DND-41 (cell line): ENCODE data around the gene GABRG3.

Experiments used
- ATAC-seq: fragments of 200-7000 bp; cut with Tn5 transposase; 3 replicates; pipeline ENCODE4 v1.9.1; 2021; ENCODE audit warnings: low read depth; ENCODE audit not compliant: insufficient read depth
- DNase-seq: peaks from one replicate; pipeline ENCODE4 v3.0.0-alpha.2; 2020
- H2AFZ ChIP-seq: 2 replicates; pipeline ENCODE4 v1.6.0; 2012; ENCODE audit warnings: low read depth, low read length
- H3K27ac ChIP-seq: 2 replicates; pipeline ENCODE4 v1.5.1; 2012; ENCODE audit warnings: low read length, inconsistent platforms
- H3K27me3 ChIP-seq: fragments of 200-600 bp; sonication (generic); 2 replicates; pipeline ENCODE4 v1.6.0; 2012; ENCODE audit warnings: low read length, mild to moderate bottlenecking, inconsistent platforms; ENCODE audit not compliant: insufficient read depth, poor library complexity
- H3K36me3 ChIP-seq: 2 replicates; pipeline ENCODE4 v1.5.1; 2012; ENCODE audit warnings: low read length, inconsistent platforms; ENCODE audit not compliant: insufficient read depth
- H3K4me1 ChIP-seq: 2 replicates; pipeline ENCODE4 v1.5.1; 2012; ENCODE audit warnings: mild to moderate bottlenecking, low read length; ENCODE audit not compliant: insufficient read depth
- H3K4me2 ChIP-seq: 2 replicates; pipeline ENCODE4 v1.6.0; 2012; ENCODE audit warnings: mild to moderate bottlenecking, moderate library complexity, low read length, inconsistent platforms; ENCODE audit not compliant: insufficient read depth
- H3K4me3 ChIP-seq, 2 experiments: fragments of 200-600 bp in 1 of 2; shearing (Covaris generic) in 1 of 2; 2 replicates each; pipeline ENCODE4 v1.5.1; 2012 to 2016; ENCODE audit warnings: inconsistent platforms in 2 of 2, low read length in 2 of 2, mild to moderate bottlenecking in 2 of 2, low read depth in 1 of 2, moderate library complexity in 1 of 2
- H3K79me2 ChIP-seq: 2 replicates; pipeline ENCODE4 v1.6.0; 2012; ENCODE audit warnings: low read length, inconsistent platforms; ENCODE audit not compliant: insufficient read depth
- H3K9ac ChIP-seq: 2 replicates; pipeline ENCODE4 v1.6.0; 2012; ENCODE audit warnings: low read depth, mild to moderate bottlenecking, inconsistent platforms, low read length, moderate library complexity
- H3K9me3 ChIP-seq: 2 replicates; pipeline ENCODE4 v1.5.1; 2012; ENCODE audit warnings: low read length, moderate library complexity, mild to moderate bottlenecking, inconsistent platforms; ENCODE audit not compliant: insufficient read depth, severe bottlenecking
- H4K20me1 ChIP-seq: 2 replicates; pipeline ENCODE4 v1.6.0; 2012; ENCODE audit warnings: low read length; ENCODE audit not compliant: insufficient read depth
- CTCF ChIP-seq: IDR thresholded peaks from 2 replicates; pipeline ENCODE4 v1.5.1; 2012; ENCODE audit warnings: borderline replicate concordance, low read length, moderate library complexity, mild to moderate bottlenecking; ENCODE audit not compliant: poor library complexity, severe bottlenecking; ENCODE audit errors: extremely low read depth
- EZH2 ChIP-seq: IDR thresholded peaks from 3 replicates; pipeline ENCODE4 v1.6.1; 2012; ENCODE audit warnings: borderline replicate concordance, low read depth, mild to moderate bottlenecking, moderate library complexity, low read length, inconsistent platforms; ENCODE audit not compliant: severe bottlenecking

Gene GABRG3

GRCh38 chr15:27433604-27434003 is 462.6 kb downstream of the GABRG3 start:
- Histone ChIP-seq H3K36me3 (no peaks in the 10 kb centered on the region), H3K4me3 (no peak overlapping the region), H3K4me1 (no peaks in the 10 kb centered on the region), H3K4me2 (no peak overlapping the region), H3K27ac (no peak overlapping the region), H3K9ac (no peak overlapping the region), H3K27me3 (no peaks in the 10 kb centered on the region), H4K20me1 (no peaks in the 10 kb centered on the region), H2AFZ (no peak overlapping the region), H3K9me3 (no peaks in the 10 kb centered on the region), H3K79me2 (no peaks in the 10 kb centered on the region)
- no peak for ATAC-seq
- no peak for DNase-seq
- TF ChIP-seq CTCF: no peak
- TF ChIP-seq EZH2: no peak

- H3K4me1 ChIP-seq: no peaks in the 10 kb centered on the region
- no peaks in the 10 kb centered on the region for H4K20me1 ChIP-seq
- no peak overlapping the region for H3K27ac ChIP-seq
- DNase-seq: no peak
- no peaks in the 10 kb centered on the region for H3K27me3 ChIP-seq
- ATAC-seq: no peak
- no peak overlapping the region for H3K4me3 ChIP-seq
- H3K9ac ChIP-seq: no peak overlapping the region
- no peaks in the 10 kb centered on the region for H3K36me3 ChIP-seq
- H2AFZ ChIP-seq: no peak overlapping the region
- H3K79me2 ChIP-seq: no peaks in the 10 kb centered on the region
- H3K4me2 ChIP-seq: no peak overlapping the region
- H3K9me3 ChIP-seq: no peaks in the 10 kb centered on the region
- no peak for TF ChIP-seq EZH2
- no peak for TF ChIP-seq CTCF
Measured at GRCh38 chr15:27438403-27439375, 467.7 kb downstream of the GABRG3 start.

GRCh38 chr15:27441120-27441519 is 470.1 kb downstream of the GABRG3 start:
- no peaks in the 10 kb centered on the region for H3K27me3 ChIP-seq
- H3K4me2 ChIP-seq: no peak overlapping the region
- ATAC-seq: no peak
- no peaks in the 10 kb centered on the region for H4K20me1 ChIP-seq
- H3K4me1 ChIP-seq: no peaks in the 10 kb centered on the region
- TF ChIP-seq CTCF: no peak
- no peak for TF ChIP-seq EZH2
- H3K27ac ChIP-seq: no peak overlapping the region
- H3K79me2 ChIP-seq: no peaks in the 10 kb centered on the region
- no peak for DNase-seq
- H2AFZ ChIP-seq: no peak overlapping the region
- no peak overlapping the region for H3K9ac ChIP-seq
- H3K36me3 ChIP-seq: no peaks in the 10 kb centered on the region
- H3K4me3 ChIP-seq: no peak overlapping the region
- H3K9me3 ChIP-seq: no peaks in the 10 kb centered on the region
